ENCODE measurements around the gene HAO1.
A peak's percentile ranks its signal among the peaks of the same experiment; 100 is the strongest.

Gene HAO1

DNA sequence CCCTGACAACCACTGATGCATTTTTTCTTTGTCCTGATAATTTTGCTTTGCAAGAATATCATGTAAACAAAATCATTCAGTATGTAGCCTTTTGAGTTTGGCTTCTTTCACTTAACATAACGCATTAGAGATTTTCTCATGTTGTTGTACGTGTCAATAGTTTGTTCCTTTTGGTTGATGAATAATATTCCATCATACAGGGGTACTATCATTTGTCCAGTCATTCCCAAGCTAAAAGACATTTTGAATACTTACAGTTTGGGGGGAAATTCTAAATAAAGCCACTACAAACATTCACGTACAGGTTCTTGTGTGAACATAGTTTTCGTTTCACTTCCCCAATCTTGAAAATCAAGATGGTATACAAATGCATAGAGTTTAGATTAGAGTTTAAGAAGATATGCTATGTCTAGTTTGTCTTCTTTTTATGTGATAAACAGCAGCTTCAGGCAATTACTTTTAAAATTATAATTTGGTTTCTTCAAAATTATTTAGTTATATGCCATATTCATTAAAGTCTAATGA, 5.2 kb downstream of the HAO1 start:
- TF ChIP-seq CTCF (conservative IDR thresholded peaks at IDR 0.05; ENCODE audit: low read depth), result no peak
- POLR2A ChIA-PET (ENCODE audit: low non-redundant PET), result no interaction called here
- CTCF ChIA-PET, result interaction anchor here (0.5 to 4.0 kb wide), 2 partner anchors 787 to 1575 kb away, joined by 5 to 43 read pairs; no protein-coding TSS in a partner anchor
- no peak for DNase-seq (ENCODE audit: low spot score)
- no peak overlapping the region for H3K27ac ChIP-seq

- ChIA-PET CTCF (interaction anchor here (0.7 to 1.3 kb wide), 2 partner anchors 348 to 789 kb away, joined by 4 to 7 read pairs; no protein-coding TSS in a partner anchor), POLR2A (ENCODE audit: low non-redundant PET) (no interaction called here)
- H3K27ac ChIP-seq, result no peak overlapping the region
- TF ChIP-seq CTCF (conservative IDR thresholded peaks at IDR 0.05; ENCODE audit: low read depth), result no peak
- no peak for DNase-seq (ENCODE audit: low spot score)
Observed at GRCh38 chr20:7933346-7933745, 6.9 kb downstream of the HAO1 start.

- POLR2A ChIA-PET (ENCODE audit: low non-redundant PET), result no interaction called here
- CTCF ChIA-PET, result no interaction called here
- no peak for DNase-seq (ENCODE audit: low spot score)
- no peak for TF ChIP-seq CTCF (conservative IDR thresholded peaks at IDR 0.05; ENCODE audit: low read depth)
- no peak overlapping the region for H3K27ac ChIP-seq
Observed at GRCh38 chr20:7930343-7930742, 9.9 kb downstream of the HAO1 start.

DNA sequence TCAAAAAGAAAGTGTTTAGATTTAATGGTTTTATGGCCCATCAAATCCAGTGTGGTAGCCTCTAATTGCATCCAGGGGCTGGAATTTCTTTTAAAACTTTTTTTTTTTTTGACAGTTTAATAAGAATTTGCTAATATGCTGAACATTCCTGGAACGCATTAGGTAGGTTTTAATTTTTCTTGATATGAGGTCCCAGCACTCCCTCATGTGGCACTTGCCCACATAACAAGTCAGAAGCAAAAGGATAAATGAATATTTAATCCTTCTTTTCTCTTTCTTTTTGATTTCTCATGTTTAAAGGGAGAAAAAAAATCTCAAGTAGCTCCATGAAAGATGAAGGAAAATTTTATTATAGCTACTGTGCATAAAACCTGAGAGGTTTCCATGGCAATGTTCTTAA, 13.5 kb downstream of the HAO1 start:
- ChIA-PET POLR2A (ENCODE audit: low non-redundant PET) (no interaction called here), CTCF (interaction anchor here (0.6 to 0.7 kb wide), 4 partner anchors 335 to 952 kb away, joined by 3 to 6 read pairs (median 4); no protein-coding TSS in a partner anchor)
- DNase-seq (ENCODE audit: low spot score), result peak; percentile 20
- TF ChIP-seq CTCF (conservative IDR thresholded peaks at IDR 0.05; ENCODE audit: low read depth), result peak; percentile 79
- no peak overlapping the region for H3K27ac ChIP-seq

- no peak for DNase-seq (ENCODE audit: low spot score)
- CTCF ChIA-PET, result interaction anchor here (0.6 to 0.7 kb wide), 4 partner anchors 67 to 951 kb away, joined by 3 to 6 read pairs (median 4); no protein-coding TSS in a partner anchor
- POLR2A ChIA-PET (ENCODE audit: low non-redundant PET), result no interaction called here
- H3K27ac ChIP-seq, result no peak overlapping the region
- TF ChIP-seq CTCF (conservative IDR thresholded peaks at IDR 0.05; ENCODE audit: low read depth), result no peak
Observed at GRCh38 chr20:7926323-7926722, 13.9 kb downstream of the HAO1 start.

GRCh38 chr20:7924692-7925091, 15.6 kb downstream of the HAO1 start:
- DNase-seq (ENCODE audit: low spot score), result peak; percentile 38
- ChIA-PET CTCF (interaction anchor here (0.6 to 0.7 kb wide), 2 partner anchors 695 to 1158 kb away, joined by 3 to 5 read pairs; no protein-coding TSS in a partner anchor), POLR2A (ENCODE audit: low non-redundant PET) (no interaction called here)
- no peak overlapping the region for H3K27ac ChIP-seq
- no peak for TF ChIP-seq CTCF (conservative IDR thresholded peaks at IDR 0.05; ENCODE audit: low read depth)

Measured in RWPE1 (cell line).